GM23338 (cell line): Measurements from ENCODE around the gene GAR1.

Experiments used
- CREB1 ChIP-seq: fragments of 250-450 bp; sonication (Bioruptor Pico); IDR thresholded peaks from 2 replicates; pipeline ENCODE4 v1.5.0; 2020; ENCODE audit warnings: low read depth, mild to moderate bottlenecking, moderate library complexity
- CTCF ChIP-seq, 2 experiments: fragments of 200-600 bp in 1 of 2; sonication (generic) in 1 of 2; conservative IDR thresholded peaks; 2 replicates each; pipeline versions ENCODE4 v1.5.1 to v1.6.1; 2016 to 2017; ENCODE audit warnings: antibody characterized with exemption in 2 of 2, low read depth in 2 of 2, mild to moderate bottlenecking in 2 of 2, moderate library complexity in 1 of 2
- EZH2 ChIP-seq: fragments of 200-600 bp; sonication (generic); IDR thresholded peaks from one replicate; pipeline ENCODE4 v1.8.0; 2017; ENCODE audit warnings: antibody characterized with exemption, mild to moderate bottlenecking, low read depth; ENCODE audit not compliant: unreplicated experiment
- EZH2phosphoT487 ChIP-seq: fragments of 200-600 bp; sonication (generic); IDR thresholded peaks from one replicate; pipeline ENCODE4 v1.8.1; 2018; ENCODE audit warnings: antibody characterized with exemption; ENCODE audit not compliant: unreplicated experiment
- JUNB ChIP-seq: IDR thresholded peaks from one replicate; pipeline ENCODE4 v1.6.1; 2016; ENCODE audit warnings: antibody characterized with exemption; ENCODE audit not compliant: unreplicated experiment
- POLR2AphosphoS5 ChIP-seq: IDR thresholded peaks from 2 replicates; pipeline ENCODE4 v1.6.1; 2016; ENCODE audit warnings: antibody characterized with exemption, low read depth
- REST ChIP-seq: IDR thresholded peaks from one replicate; pipeline ENCODE4 v1.6.1; 2018; ENCODE audit warnings: antibody characterized with exemption; ENCODE audit not compliant: unreplicated experiment
- STAT1 ChIP-seq: IDR thresholded peaks from one replicate; pipeline ENCODE4 v1.6.1; 2016; ENCODE audit warnings: antibody characterized with exemption; ENCODE audit not compliant: unreplicated experiment
- ZNF114 ChIP-seq: fragments of 250-450 bp; sonication (Bioruptor Pico); IDR thresholded peaks from 2 replicates; pipeline ENCODE4 v1.5.0; 2020; ENCODE audit warnings: mild to moderate bottlenecking, moderate library complexity
- ZNF331 ChIP-seq: fragments of 250-450 bp; sonication (Bioruptor Pico); IDR thresholded peaks from 2 replicates; pipeline ENCODE4 v1.5.0; 2020; ENCODE audit warnings: low read depth, mild to moderate bottlenecking, moderate library complexity

GRCh38 chr4:109833756-109834155 lies 18.2 kb downstream of the GAR1 start:
- no peak for TF ChIP-seq POLR2AphosphoS5
- TF ChIP-seq ZNF114 (CRISPR knock-in tag): no peak
- no peak for TF ChIP-seq EZH2
- TF ChIP-seq STAT1: no peak
- TF ChIP-seq CTCF (conservative IDR thresholded peaks at IDR 0.05; ENCODE audit: low read depth in 2 of 2): no peak
- TF ChIP-seq REST: no peak
- no peak for TF ChIP-seq EZH2phosphoT487
- TF ChIP-seq JUNB: no peak
- no peak for TF ChIP-seq CREB1 (CRISPR knock-in tag)
- TF ChIP-seq ZNF331 (CRISPR knock-in tag): no peak
